ENCODE results near the gene ORC2. TPM values are rescaled to one million over a fixed set of nuclear protein-coding genes. Genes with fewer than 3 reads are reported as not detected.
"Not testable (repeated sequence)": the region's sequence is repeated elsewhere in the genome, so short reads cannot be mapped to it uniquely, and the experiment has no call there.

ORC2 gene
- total RNA-seq, 4 donors from 2014 or later, result 25.2 to 40.3 (median 34.0) TPM

DNA sequence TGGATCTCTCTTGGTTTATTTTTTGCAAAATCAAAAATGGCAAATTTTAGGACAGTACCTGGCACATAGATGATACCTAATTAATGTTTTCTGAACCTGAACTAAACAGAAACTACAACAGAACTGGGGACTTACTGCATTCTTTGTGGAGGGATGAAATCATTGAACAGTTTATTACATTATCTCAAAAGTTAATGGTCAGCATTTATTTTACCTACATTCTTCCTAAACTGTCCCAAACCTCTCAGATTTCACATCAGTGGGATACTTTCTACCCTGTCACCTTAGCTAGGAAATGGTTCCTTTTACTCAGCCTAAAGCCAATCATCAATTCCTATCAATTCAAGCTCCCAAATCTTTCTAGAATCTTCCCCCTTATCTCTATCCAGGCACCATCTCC lies 64.0 kb downstream of the ORC2 start:
- Histone ChIP-seq H3K9me3 (no peaks in the 10 kb centered on the region), H3K27me3 (no peaks in the 10 kb centered on the region), H3K4me3 (replicated peaks in 1 of 3) (no peak overlapping the region), H3K4me1 (no peaks in the 10 kb centered on the region), H3K27ac (no peak overlapping the region), H3K36me3 (peaks cover 23 to 31% of the 10 kb centered on the region in 2 donors)
- intact Hi-C loops (cut with DNase I), result loop anchor here (5.0 kb wide), 1 partner anchor 333 kb away; no protein-coding TSS in a partner anchor
- no peak for TF ChIP-seq POLR2A (IDR thresholded peaks at IDR 0.05)
- no peak for DNase-seq

- H3K27ac ChIP-seq, result peak within 1 kb of the TSS; percentile 80 to 91 (median 84)
- WGBS, 2 donors, result 0 to 1% methylated on average over 36 to 50 of the region's 50 CpGs
- H3K4me1 ChIP-seq, result peaks cover 9 to 17% of the 10 kb centered on the region in 2 donors
- DNase-seq, result peak; percentile 97 to 98
- H3K4me3 ChIP-seq (replicated peaks in 1 of 3), result peak within 1 kb of the TSS; percentile 42 to 80 (median 67)
- H3K36me3 ChIP-seq, result peaks cover 4 to 14% of the 10 kb centered on the region in 2 donors
- H3K27me3 ChIP-seq, result no peaks in the 10 kb centered on the region
- H3K9me3 ChIP-seq, result no peaks in the 10 kb centered on the region
- intact Hi-C loops (cut with DNase I), result no loop called here
- TF ChIP-seq POLR2A (IDR thresholded peaks at IDR 0.05) (peak in 1 of 2 donors; percentile 46), CTCF (IDR thresholded peaks at IDR 0.05) (peak in 2 of 6 experiments; percentile 10 to 11)
These were observed 74.5 kb downstream of the ORC2 start, which contains the start of the genes NIF3L1 and PPIL3 for GRCh38 chr2:200888704-200889625. NIF3L1 (plus strand) TSS chr2:200889371; CDS start chr2:200891944, 2,573 bp downstream. PPIL3 (minus strand) TSS chr2:200889077; CDS start chr2:200887615, 1,462 bp downstream.

GRCh38 chr2:200881715-200882249 lies 81.7 kb downstream of the ORC2 start:
- peaks cover 41 to 53% of the 10 kb centered on the region in 2 donors for H3K36me3 ChIP-seq
- H3K4me1 ChIP-seq; H3K27me3 ChIP-seq; DNase-seq; H3K4me3 ChIP-seq (replicated peaks in 1 of 3); intact Hi-C loops (cut with DNase I); H3K9me3 ChIP-seq; H3K27ac ChIP-seq: not testable (repeated sequence)
- WGBS, 2 donors, result 89 to 90% methylated on average over 2 of the region's 2 CpGs

DNA sequence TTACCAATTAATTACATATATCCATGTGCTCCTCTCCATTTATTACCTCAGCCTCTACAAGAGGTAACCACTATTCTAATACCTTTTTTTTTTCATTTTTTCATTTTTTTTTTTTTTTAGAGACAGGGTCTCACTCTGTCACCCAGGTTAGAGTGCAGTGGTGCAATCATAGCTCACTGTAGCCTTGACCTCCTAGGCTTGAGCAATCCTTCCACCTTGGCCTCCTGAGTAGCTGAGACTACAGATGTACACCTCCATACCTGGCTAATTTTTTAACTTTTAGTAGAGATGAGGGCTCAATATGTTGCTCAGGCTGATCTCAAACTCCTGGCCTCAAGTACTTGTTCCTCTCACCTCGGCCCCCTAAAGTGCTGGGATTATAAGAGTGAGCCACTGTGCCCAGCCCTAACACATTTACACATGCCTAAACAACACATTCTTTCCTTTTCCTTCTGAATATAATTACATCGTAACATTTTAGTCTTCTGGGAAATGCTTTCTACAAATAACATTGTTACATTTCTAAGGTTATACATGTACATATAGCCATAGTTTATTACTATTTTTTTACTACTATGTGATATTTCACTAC lies 85.1 kb downstream of the ORC2 start:
- Histone ChIP-seq H3K4me3 (replicated peaks in 1 of 3) (no peak overlapping the region), H3K36me3 (peaks cover 36 to 51% of the 10 kb centered on the region in 2 donors), H3K27ac (no peak overlapping the region), H3K27me3 (no peaks in the 10 kb centered on the region), H3K4me1 (no peaks in the 10 kb centered on the region), H3K9me3 (no peaks in the 10 kb centered on the region)
- TF ChIP-seq POLR2A (IDR thresholded peaks at IDR 0.05), result no peak
- TF ChIP-seq CTCF (IDR thresholded peaks at IDR 0.05), result no peak
- WGBS, 2 donors, result 93 to 96% methylated on average over 2 of the region's 2 CpGs
- DNase-seq, result no peak
- intact Hi-C loops (cut with DNase I), result no loop called here

- no peak overlapping the region for H3K4me3 ChIP-seq (replicated peaks in 1 of 3)
- DNase-seq, result no peak
- intact Hi-C loops (cut with DNase I), result no loop called here
- H3K27ac ChIP-seq, result no peak overlapping the region
- peaks cover 32 to 53% of the 10 kb centered on the region in 2 donors for H3K36me3 ChIP-seq
- TF ChIP-seq POLR2A (IDR thresholded peaks at IDR 0.05) (no peak), CTCF (IDR thresholded peaks at IDR 0.05) (no peak)
- no peaks in the 10 kb centered on the region for H3K9me3 ChIP-seq
- H3K4me1 ChIP-seq, result no peaks in the 10 kb centered on the region
- H3K27me3 ChIP-seq, result no peaks in the 10 kb centered on the region
These were observed 86.0 kb downstream of the ORC2 start for GRCh38 chr2:200877443-200877842.
